GM21390 (cell line): Measurements from ENCODE around the gene DCTN5.
"Not testable (repeated sequence)": the region's sequence is repeated elsewhere in the genome, so short reads cannot be mapped to it uniquely, and the experiment has no call there.

ENCODE experiments used
- ATAC-seq: cut with Tn5 transposase; IDR thresholded peaks from one replicate; pipeline ENCODE4 v1.9.1; 2021; ENCODE audit not compliant: unreplicated experiment

The DCTN5 gene

DNA sequence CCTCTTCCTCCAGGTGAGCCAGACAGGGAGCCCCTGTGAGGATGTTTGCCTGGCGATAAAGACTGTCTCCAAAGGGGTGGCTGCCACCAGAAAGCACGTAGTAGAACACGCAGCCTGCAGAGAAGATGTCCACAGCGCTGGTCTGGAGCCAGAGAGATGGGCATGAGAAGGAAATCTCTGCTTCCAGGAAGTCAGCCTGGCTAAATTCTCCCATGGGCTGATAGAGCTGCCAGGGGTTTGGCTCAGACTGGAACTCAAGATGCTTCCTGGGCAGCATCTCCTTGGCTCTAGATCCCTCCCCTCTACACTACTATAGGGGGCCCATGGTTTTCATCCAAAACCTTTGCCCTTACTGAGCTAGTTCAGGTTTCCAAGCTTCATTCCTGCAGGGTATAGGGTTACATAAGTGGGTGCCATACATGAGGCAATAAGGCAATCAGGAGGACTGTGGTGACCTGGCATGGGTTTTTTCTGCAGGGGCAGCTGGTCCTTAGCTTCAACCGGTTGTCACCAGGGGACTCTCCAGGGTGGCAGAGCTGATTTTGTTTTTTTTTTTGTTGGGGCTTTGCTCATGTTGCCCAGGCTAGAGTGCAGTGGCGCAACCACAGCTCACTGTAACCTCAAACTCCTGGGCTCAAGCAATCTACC, 51.0 kb downstream of the DCTN5 start:
- no peak for ATAC-seq

DNA sequence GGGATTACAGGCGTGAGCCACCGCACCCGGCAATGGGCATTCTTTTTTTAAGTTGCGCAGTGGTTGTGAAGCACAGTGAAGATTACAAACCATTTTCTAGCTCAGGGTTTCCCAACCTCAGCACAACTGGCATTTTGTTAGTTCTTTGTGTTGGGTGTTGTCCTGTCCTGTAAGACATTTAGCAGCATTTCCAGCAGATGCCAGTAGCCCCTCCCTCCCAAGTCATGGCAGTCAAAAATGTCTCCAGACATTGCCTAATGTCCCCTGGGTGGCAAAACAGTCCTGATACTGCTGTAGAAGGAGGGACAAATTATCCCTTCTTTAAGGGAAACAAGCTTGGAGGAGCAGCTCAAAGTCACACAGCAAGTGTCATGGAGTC, 53.0 kb downstream of the DCTN5 start:
- no peak for ATAC-seq

DNA sequence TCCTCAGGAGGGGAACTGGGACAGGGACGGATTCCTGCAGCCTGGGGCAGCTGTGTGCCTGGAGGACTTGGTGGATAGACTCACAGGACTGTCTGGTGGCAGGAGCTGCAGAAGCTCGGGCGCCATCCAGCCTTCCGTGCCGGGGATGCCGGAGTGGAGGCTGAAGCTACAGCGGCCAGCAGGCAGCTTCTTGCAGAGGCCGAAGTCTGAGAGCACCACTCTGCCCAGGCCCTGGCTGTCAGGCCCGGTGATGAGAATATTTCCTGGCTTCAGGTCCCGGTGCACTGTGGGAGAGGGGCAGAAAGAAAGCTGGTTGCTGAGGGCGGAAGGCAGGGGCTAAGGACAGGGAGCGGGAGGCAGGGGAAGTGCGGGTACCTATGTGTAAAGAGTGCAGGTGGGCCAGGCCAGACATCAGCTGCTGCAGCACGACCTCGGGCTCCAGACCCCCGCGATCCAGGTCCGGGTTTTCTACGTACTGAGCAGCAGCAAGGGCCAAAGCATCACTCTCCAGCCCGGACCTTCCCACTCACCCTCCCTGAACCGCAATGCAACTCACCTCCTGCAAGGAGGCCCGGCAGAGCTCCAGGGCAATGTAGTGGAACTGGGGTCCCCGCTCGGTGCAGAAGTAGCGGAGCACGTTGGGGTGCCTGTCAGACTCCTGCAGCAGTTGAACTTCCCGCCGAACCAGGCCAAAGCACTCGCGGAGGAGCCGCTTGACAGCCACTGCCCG, 53.5 kb downstream of the DCTN5 start:
- no peak for ATAC-seq

DNA sequence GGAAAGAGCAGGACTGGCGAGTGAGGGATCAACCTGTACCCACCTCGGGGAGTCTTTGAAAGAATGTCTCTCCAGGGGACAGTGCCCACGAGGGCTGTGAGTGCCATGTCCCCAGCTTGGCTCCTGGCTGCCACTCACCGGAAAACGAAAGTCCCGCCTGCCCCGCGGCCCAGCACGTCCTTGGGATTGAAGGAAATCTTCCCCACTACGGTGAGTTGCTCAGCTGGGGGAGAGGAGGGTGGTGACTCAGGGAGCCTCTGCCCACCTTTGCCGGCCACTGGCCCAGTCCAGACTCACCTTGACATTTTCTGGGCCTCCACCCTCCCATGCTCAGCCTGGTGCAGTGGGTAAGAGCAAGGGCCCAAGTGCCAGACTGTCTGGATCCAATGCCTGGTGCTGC, 54.5 kb downstream of the DCTN5 start:
- no peak for ATAC-seq

DNA sequence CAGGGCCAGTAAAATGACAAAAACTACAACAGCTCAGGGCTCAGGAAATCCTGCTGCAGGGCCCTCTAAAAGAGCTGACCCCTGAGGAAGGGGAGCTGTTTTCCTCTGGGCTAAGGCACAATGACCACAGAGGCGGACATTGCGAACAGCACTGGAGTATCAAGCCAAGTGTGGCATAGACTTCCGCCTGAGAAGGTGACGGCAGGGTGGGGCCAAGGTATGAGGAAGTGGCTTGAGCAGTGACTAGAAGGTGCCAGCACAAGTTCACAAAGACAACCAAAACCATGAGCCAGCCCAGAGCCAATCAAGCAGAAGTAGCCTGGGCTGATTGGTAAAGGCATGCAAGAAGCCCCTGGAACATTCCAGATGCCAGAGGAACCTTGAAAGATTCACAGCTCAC, 57.8 kb downstream of the DCTN5 start:
- no peak for ATAC-seq

DNA sequence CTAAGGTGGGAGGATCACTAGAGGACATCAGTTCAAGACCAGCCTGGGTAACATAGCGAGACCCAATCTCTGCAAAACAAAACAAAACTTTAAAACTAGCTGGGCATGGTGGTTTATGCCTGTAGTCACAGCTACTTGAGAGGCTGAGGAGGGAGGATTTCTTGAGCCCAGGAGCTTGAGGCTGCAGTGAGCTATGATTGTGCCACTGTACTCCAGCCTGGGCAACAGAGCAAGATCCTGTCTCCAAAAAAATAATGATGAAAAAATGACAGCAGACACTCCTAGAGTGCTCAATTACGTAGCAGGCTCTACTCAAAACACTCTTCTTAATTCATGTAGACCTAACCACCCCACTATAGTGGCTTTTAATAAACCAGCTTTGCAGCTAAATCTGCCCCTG, 58.8 kb downstream of the DCTN5 start:
- no peak for ATAC-seq

DNA sequence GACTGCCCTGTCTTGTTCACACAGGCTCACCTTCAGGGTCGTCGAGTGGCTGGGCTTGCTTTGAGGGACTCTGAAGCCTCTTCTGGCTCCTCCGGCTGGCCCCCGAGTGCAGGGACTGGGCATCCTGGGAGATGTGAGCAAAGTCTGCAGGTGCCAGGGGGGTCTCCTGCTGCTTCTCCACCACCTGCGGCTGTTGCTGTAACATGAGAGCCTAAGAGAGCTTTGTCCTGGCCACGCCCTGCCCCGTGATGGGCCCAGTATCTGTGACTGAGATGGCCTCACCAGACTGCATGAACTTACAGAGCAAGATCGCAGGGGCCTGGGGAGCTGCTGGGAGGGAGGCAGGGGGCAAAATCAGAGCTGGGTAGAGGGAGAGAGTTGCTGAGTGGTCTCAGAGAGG, 59.2 kb downstream of the DCTN5 start:
- no peak for ATAC-seq

DNA sequence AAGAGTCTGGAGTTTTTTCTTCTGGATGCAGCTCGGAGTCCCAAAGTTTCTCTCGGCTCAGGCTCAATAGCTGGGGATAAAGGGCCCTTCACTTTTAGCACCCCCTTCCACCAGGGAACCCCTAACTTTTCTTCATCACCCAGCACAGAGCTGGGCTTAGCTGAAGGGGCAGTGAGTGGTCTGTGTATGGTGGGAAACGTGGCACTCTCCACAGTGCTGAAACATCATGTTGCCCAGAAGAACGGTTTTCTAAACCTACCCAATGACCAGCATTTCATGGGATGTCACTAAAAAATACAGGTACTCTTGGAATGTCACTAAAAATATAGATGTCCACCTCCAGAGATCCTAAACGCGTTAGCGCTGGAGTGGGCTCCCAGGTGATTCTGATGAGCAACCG, 59.8 kb downstream of the DCTN5 start:
- no peak for ATAC-seq

DNA sequence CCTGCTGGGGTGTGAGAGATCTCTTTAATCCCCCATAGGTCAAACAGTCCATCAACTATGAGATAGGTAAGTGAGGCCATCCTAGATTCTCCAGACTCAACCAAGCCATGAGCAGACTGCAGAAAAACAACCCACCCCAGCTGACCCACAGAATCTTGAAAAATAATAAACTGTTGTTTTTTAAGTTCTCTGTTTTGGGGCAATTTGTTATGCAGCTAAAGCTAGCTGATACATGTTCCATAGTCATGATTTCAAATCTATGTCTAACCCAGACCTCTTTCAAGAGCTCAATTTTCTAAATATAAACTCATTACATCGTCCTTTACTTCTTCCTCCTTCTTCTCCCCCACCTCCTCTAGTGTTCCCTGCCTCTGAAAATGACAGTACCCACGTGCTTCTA, 61.7 kb downstream of the DCTN5 start:
- no peak for ATAC-seq

DNA sequence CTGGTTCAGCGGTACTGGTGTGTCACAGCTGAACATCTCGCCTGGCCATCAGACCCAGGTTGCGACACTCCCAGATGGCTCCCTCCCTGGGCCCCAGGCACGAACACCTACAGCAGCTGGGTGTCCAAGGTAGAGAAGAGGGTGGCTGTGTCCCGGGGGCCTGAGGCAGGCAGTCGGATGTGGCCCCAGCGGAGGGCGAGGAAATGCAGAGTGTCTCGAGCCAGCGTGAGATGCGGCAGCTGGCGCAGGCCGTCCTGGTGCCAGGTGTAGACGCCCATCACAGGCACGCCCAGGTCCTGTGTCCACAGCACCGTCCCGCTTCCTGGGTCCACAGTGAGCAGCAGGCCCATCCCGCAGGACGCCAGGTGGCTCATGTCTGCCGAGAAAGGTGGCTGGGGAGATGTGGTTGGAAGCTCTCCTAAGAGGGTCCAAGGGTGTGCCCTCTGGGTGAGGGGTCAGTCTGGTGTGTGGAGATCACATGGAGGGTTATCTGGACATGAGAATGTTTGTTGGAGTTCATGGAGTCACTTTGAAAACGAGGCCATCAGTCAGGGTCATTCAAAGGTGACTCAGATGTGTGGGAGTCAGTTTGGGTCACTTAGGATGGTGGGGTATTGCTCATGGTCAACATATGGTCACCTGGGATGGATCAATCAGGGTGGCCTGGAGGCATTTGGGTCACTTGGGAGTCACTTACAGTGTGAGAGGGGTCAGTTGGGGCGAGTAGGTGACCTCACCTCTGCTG, 63.7 kb downstream of the DCTN5 start:
- no peak for ATAC-seq

DNA sequence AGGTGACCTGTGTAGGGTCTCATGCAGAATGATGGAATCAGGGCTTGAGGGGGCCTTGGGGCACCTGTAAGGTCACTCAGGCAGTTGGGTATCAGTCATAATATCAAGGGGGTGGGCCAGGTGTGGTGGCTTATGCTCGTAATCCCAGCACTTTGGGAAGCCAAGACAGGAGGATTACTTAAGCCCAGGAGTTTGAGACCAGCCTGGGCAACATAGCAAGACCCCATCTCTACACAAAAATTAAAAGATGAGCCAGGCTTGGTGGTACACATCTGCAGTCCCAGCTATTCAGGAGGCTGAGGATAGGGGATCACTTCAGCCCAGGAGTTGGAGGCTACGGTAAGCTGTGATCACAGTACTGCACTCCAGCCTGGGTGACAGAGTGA, 64.2 kb downstream of the DCTN5 start:
- no peak for ATAC-seq

DNA sequence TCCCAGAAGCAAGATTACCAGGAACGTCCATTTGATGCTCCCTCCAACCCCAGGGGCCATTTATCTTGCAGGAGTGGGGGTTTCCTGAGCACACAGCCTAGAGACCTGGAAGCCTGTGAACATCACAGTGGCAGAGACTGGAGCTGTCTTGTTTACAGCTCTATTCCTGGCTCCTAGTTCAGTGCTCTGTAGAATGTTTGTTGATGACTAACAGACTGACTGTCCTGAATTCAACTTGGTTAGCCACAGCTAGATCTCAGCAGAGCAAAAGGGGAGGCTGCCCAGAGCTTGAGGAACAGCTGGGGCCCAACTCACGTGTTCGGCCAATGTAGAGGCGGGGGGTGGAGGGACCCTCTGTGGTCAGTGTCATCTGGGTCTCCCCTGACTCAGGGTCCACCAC, 65.2 kb downstream of the DCTN5 start:
- no peak for ATAC-seq

DNA sequence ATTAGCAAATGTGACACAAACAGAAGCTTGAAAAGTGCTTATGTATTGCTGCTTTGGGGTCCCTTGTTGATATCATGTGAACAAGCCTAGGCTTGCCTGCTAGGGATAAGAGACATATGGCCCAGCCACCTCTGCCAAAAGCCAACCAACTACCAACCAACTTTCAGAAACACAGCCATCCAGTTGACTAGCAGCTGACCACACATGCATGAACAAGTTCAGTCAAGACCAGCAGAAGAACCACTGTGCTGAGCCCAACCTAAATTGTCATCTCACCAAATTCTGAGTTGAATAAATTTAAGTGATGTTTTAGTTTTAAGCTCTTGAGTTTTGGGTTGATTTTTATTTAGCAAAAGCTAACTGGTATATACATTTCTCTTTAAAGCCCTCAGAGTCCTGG, 68.3 kb downstream of the DCTN5 start:
- no peak for ATAC-seq

DNA sequence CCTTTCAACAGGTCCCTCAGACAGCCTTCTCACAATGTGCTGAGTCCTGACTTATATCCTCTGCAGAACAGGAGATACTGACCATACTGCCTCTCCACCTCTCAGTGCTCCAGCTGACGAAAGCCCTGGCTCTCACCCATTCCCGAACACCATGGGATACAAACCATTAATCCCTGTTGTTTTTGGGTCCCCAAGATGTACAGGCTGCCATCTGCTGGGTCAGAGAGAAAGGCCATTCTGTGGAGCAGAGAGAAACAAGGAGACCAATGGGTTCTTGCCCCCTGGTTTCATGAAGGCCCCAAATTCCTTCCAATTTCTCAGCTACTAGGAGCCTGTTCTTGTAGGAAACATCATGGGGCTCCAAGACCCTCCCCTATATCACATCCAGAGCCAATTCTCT, 68.7 kb downstream of the DCTN5 start:
- no peak for ATAC-seq

DNA sequence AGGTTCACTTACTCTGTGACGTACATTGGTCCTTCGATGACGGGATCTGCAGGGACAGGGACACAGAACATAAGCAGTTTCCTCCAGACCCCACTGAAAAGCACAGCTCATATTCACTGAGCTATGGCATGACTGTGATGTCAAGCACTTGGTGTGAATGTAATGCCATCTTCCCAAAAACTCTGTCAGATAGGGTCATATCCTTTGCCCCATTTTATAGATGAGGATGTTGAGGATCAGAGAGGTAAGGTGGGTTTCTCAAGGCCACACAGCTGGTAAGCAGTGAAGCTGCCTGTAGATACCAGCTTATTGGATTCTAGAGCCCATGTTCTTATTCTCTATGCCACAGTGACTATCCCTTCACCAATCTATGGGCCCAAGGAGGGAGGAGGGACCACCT, 69.2 kb downstream of the DCTN5 start:
- no peak for ATAC-seq

DNA sequence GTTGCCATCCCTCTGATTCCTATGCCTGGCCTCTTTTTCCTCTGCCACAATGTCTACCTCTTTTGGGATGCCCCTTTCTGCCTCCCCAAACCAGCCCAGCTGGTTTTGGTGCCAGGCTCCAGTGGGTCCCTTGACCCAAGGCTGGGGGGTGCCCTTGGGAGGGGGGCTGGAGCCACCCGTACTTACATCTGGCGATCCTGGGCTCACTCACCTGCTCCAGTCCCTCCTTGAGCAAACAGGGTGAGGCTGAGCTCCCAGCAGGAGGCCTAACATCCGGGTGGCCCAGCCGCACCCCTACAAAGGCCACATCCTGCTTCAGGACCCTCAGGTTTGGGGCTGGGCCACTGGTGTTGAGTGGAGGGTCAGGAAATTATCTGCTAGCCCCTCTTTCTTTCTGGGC, 70.5 kb downstream of the DCTN5 start:
- ATAC-seq, result no peak

DNA sequence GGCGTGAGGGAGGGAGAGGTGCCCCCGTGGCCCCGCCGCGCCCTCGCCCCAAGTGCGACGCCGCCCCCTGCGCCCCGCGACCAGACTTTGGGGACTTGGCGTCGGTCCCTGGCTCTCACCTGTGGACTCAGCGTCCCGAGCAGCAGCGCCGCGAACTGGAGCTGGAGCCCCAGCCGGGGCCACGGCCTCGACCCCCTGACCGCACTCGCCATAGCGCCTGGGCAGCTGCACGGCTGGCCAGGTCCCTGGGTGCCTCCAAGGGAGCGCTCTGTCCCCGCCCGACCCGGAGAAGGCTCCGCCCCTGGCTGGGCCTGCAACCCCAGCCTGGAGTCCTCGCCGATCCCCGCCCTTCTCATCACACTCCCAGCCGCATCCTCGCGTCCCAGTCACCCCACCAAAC, 71.7 kb downstream of the DCTN5 start, which contains the start of gene ERN2:
ERN2 (minus strand) TSS at position 247 of the 400 bp plus-strand sequence; CDS start at position 212, 35 bp downstream.
- no peak for ATAC-seq

DNA sequence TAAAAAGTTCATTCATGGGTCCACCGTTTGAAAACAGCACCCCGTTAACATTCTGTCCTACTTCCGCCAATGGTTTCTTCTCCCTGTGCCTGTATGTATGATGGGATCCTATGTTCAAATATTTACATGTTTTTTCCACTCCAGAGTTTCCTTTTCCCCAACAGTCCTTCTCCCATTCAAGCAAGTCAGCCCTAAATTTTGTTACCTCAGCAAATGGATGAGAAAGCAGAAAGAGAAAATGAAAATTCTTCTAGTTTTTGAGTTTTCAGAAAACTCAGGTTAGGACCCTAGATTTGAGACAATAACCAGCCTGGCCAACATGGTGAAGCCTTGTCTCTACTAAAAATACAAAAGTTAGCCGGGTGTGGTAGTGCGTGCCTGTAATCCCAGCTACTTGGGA, 75.2 kb downstream of the DCTN5 start:
- ATAC-seq, result no peak

DNA sequence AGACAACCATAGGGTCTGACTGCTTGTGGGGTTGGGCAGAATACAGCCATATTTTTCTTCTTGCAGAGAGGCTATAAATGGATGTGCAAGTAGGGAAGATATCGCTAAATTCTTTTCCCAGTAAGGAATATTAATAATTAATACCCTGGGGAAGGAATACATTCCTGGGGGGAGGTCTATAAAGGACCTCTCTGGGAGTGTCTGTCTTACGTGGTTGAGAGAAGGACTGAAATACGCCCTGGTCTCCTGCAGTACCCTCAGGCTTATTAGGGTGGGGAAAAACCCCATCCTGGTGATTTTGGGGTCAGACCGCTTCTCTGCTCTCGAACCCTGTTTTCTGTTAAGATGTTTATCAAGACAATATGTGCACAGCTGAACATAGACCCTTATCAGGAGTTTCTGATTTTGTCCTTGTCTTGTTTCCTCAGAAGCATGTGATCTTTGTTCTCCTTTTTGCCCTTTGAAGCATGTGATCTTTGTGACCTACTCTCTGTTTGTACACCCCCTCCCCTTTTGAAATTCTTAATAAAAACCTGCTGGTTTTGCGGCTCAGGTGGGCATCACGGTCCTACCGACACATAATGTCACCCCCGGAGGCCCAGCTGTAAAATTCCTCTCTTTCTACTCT, 81.5 kb downstream of the DCTN5 start:
- not testable (repeated sequence) for ATAC-seq

DNA sequence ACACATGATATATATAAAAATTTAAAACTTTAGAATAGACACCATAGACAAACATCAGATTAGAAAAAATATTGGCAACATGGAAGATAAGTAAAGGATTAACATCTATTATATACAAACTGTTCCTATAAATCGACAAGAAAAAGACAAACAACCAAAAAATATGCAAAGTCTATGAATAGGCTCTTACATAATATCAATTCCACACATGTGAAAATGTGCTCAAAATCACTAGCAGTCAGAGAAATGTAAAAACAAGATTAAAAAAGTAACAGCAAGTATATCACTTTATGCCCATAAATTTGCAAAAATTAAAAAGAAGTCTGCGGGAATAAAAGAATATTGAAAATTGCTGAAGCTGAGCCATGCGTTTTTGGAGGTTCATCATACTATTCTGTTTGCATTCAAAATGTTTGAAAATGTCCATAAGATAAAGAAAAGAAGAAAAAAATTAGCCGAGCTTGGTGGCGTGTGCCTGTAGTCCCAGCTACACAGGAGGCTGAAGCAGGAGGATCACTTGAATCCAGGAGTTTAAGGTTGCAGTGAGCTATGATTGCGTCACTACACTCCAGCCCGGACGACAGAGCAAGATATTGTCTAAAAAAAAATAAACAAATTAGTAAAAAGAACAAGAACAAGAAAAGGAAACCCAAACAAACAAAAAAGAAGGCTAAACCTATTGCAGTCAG, 83.0 kb downstream of the DCTN5 start:
- ATAC-seq, result no peak

DNA sequence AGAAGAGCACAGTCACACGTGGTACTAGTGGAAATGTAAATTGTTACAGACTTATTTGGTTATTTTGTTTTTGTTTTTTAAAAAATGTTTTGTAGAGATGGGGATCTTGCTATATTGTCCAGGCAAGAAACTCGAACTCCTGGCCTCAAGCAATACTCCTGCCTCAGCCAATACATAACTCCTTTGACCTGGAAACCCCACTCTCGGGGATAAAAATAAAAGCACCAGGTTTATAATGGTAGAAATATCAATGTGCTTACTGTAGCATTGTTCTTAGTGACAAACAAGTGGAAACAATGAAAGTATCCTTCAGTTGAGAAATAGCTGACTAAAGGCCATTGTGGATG, 83.5 kb downstream of the DCTN5 start:
- no peak for ATAC-seq
